Limb (tissue), 2 donors: ENCODE results near the gene PTPRJ.
"Not testable (repeated sequence)": the region's sequence is repeated elsewhere in the genome, so short reads cannot be mapped to it uniquely, and the experiment has no call there.

Experiments
- DNase-seq, 2 donors: peaks; one replicate each; pipeline ENCODE4 v3.0.0-alpha.2; 2016; ENCODE audit errors: extremely low spot score in 2 of 2

The PTPRJ gene

DNA sequence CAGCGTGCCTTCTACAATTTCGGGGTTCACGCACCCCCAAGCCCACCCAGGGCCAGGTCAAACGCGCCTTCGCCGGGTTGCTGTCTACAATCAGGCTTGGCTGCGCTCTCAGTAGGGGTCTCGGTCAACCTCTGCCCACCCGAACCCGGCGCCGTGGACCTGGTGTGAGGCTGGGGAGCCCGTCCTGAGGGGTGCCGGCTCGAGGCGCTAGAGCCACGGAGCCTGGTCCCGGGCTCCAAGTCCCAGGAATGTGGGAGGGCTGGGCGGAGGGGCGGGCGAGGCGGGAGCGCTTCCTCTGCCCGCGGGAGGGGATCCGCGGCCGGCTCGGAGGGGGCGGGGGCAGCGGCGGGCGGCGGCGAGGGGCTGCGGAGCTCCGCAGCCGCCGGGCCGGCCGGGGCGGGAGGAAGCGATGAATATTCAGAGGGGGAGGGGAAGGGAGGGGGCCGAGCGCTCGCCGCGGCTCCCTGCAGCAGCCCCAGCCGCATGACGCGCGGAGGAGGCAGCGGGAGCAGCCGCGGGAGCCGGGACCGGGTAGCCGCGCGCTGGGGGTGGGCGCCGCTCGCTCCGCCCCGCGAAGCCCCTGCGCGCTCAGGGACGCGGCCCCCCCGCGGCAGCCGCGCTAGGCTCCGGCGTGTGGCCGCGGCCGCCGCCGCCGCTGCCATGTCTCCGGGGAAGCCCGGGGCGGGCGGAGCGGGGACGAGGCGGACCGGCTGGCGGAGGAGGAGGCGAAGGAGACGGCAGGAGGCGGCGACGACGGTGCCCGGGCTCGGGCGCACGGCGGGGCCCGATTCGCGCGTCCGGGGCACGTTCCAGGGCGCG lies at the start of gene PTPRJ:
Gene PTPRJ (plus strand): TSS at position 472 of the 819 bp plus-strand sequence. CDS start 354 bp downstream, outside the sequence.
- peak; percentile 33 to 76 for DNase-seq

DNA sequence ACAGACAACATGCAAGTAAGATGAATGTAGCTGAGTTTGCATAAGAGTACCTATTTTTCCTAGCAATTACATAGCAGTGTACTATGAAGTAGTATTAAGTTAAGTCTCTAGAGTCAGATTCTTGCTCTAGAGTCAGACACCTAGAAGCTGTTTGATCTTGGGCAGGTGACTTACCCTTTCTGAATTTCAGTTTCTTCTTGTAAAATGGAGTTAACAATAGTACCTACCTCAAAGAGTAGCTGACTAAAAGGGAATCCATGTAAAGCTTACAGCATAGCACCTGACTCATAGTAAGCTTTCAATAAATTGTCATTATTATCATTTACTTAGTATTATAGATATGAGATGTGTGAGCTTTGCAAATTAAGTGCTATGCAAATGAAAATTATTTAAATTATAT lies 47.8 kb upstream of the PTPRJ start:
- DNase-seq = no peak

DNA sequence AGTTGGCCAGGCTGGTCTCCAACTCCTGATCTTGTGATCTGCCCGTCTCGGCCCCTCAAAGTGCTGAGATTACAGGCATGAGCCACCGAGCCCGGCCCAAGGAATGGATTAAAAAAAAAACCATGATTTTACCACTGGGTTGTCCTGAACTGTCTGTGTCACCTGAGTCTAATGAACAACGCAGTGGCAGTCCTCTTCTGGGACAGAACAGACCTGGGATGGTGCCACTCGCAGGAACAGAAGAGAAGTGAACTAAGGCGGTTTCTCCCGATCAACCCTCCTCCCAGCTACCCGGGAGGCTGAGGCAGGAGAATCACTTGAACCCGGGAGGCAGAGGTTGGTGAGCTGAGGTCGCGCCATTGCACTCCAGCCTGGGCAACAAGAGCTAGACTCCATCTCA lies 46.6 kb upstream of the PTPRJ start:
- not testable (repeated sequence) for DNase-seq

DNA sequence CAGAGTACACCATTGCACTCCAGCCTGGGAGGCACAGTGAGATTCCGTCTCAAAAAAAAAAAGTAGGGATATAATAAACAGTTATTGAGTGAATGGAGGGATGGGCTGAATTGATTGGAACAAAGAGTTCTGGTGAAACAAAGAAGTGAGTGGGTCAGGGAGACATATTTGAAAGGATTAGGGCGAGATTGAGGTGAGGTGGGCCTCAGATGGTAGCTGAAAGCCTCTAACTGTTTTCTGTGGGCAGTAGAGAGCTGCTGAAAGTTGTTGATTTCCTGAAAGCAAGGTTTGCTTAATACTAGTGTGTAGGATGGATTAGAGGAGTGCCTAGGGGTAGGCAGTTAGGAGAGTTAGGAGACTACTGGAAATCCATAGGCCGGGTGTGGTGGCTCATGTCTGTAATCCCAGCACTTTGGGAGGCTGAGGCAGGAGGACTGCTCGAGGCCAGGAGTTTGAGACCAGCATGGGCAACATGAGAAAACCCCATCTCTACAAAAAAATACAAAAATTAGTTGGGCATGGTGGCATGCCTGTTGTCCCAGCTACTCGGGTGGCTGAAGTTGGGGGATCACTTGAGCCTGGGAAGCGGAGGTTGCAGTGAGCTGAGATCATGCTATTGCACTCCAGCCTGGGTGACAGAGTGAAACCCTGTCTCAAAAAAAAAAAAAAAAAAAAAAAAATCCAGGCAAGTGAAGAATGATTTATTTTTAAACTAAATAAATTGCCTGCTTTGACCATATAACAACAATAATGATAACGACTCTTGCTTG lies 41.4 kb upstream of the PTPRJ start:
- DNase-seq = no peak

DNA sequence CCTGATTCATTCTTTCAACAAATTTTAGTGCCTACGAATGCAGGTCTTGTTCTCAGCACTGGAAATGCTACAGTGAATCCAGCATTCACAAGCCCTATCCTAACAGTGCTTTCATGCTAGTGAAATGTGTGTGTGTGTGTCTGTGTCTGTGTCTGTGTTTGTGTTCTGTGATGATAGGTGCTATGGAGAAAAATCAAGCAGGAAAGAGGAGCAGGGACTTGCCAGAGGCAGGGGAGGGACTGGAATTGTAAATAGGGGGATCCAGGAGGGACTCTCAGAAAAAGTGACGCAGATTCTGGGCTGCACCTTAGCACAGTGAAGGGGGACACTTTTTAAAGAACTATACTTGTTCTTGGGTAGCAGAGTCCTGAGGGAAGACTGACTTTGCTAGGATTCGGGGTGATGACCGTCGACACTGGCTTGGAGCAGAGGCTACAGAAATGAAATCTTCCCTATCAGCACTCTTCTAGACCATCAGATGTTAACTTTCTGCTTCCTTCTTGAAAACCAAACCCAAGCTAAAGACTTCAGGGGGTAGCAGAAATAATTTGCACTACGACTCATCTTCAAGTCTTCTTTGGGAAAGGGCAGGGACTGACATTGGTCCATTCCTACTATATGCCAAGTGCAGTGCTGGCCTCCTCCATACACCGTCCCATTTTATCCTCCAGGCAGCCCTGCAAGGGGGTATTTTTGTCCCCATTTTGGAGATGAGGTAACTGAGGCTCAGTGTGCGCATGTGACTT lies 39.3 kb upstream of the PTPRJ start:
- DNase-seq = no peak

DNA sequence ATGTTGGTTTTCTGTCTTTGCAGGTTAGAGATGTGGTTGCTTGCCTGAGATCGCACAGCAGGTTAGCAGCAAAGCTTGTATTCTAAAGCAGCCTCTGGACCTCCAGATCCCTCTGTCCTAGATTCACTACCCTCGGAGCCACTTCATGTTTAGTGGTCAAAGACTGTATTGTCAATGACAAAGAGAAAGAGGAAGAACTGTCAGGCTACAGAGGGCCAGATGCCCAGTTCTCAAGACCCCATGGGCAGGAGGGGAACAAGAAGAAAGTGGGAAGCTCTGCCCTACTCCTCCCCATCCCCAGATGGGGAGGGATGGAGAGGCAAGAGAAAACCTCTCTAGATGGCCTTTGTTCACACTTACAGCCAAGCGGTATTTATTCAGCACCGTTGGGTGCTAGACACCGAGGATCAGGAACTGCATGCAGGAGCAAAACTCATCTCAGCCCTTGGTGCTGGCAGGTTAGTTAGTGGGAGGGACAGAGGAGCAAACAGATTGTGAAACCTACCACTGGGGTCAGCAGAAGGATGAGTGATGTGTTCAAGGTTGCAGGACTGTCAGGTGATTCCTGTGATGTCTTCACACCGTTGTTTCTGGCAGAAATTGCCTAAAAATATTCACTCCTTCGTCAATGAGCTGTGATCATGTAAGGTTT lies 38.3 kb upstream of the PTPRJ start:
- no peak for DNase-seq

DNA sequence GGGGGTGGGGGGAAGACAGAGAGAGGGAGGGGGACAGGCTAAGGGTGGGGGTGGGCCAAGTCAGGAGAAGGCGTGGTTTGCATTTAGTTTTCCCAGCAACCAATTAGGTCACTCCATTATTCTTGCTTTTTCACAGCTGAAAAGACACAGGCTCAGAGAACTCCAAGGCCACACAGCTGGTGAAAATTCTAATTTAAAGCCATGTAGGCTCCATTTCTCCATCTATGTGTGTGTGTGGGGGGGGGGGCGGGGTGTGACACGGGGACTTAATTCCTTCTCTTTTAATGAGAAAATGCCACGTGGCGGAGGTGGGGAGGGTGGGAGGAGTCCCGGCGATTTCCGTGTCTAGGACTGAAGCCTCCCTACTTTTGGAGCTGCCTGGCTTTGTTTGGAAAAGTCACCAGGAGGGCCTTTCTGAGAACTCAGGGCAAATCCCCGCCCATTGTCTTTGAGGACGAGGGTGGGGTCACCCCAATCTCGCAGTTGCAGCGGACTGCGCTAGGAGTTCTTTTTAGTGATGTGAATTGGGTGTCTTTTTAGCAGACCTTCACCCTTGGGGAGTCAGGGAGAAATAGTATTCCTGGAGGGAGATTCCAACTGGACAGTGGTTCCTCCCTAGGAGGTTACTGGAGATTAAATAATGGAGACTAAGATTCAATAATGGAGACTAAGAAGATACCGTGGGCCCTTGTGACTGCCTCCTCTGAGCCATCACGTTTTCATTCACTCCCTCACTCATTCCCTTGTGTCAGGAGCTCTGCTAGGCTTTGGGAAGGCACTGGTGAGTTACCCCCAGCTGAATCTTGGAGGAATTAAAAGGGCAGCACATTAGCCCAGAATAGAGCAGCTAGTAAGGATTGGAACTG lies 36.4 kb upstream of the PTPRJ start:
- no peak for DNase-seq

DNA sequence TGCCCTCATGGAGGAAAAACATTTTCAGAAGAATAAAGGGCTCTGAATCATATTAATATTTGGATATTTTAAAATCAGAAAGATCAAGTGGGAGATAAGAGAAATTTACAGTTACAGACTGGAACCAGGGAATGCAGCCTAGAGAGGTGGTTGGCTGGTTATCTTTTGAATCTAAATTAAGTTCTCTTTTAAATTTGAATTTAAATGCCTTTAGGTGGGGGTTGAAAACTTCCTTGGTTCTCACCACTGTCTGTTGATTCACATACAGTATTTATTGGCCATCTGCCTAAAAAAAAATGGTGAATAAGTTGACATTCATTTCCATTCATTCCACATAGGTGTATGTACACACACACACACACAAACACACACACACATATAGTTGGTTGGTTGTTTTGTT lies 35.7 kb upstream of the PTPRJ start:
- no peak for DNase-seq

DNA sequence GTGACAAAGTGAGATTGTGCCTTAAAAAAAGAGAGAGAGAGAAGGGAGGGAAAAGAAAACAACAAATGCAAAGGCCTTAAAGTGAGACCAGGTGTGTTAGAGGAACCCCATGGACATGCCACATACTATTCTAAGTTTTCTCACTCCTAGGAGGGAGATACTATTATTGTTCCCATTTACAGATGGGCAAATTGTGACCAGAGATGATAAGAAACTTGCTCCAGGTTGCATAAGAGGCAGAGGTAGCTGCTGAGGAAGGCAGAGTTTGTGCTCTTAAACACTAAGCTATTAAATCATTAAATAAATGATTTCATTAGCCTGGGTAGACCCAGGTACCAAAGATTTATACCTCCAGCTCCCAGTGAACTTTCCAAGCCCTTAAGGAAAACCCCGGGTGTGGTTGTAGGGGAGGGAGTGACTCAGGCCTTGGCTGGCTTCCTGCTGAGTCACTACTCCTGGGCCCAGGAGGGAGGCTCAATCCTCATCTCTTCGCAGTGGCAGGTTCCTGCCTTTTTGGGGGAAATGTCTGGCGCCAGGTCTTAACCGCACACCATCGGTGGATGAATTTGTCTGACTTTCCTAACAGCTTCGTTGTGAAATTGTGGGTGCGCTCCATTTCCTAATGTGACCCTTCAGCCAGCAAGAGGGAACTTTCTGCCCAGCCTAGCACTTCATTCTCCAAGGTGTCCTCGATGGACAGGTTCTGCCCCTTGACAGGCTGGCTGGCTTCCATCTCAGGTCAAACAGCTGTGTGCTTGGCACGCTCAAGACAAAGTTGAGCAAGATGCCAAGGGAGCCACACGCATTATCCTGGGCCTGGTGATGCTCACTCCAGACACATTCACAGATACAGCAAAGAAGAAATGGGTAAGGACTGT lies 33.4 kb upstream of the PTPRJ start:
- DNase-seq = peak in 1 of 2 donors; percentile 37

DNA sequence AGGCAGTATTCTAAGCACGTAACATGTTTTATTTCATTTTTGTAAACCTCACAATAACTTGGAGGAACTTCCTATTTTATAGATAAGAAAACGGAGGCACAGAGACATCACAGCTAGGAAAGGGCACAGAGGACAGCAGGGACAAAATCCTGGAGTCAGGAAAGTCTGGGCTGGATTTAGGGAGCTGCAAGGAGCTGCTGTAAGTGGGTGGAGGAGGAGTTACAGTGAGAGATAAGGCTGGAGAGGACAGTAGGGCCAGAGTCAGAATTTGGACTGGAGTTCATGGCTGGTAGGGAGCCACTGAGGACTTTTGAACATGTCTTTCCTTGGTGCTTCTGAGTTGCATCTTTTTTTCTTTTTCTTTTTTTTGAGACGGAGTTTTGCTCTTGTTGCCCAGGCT lies 32.2 kb upstream of the PTPRJ start:
- DNase-seq = no peak

DNA sequence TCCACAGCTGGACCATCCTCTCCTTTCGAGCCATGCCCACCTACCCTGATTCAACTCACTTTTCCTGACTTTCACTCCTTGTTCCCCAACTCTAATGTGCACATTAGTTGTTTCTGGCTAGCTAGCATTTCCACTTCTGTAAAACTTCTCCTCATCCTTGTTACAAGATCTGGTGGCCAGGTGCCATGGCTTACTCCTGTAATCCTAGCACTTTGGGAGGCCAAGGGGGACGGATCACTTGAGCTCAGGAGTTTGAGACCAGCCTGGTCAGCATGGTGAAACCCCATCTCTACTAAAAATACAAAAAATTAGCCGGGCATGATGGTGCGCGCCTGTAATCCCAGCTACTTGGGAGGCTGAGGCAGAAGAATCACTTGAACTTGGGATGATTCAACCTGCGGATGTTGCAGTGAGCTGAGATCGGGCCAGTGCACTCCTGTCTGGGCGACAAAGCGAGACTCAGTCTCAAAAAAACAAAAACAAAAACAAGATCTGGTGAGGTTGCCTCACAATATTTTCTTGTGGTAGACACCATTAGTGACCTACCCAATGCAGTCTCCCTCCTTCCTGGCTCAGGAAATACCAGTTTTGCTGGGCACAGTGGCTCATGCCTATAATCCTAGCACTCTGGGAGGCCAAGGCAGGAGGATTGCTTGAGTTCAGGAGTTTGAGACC lies 31.2 kb upstream of the PTPRJ start:
- not testable (repeated sequence) for DNase-seq

DNA sequence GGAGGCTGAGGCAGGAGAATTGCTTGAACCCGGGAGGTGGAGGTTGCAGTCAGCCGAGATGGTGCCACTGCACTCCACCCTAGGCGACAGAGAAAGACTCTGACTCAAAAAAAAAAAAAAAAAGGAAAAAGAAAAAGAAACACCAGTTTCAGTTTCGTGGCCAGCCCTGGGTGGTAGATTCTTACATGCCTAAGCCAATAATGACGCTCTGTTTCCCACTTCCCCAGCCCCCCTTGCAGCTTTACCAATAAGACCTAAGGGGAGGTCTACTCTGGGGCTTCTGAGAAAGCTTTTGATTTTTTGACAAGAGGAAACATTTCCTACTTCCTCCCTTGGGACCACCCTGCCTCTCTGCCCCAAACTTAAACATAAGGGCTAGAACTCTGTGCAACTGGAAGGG lies 30.0 kb upstream of the PTPRJ start:
- no peak for DNase-seq

DNA sequence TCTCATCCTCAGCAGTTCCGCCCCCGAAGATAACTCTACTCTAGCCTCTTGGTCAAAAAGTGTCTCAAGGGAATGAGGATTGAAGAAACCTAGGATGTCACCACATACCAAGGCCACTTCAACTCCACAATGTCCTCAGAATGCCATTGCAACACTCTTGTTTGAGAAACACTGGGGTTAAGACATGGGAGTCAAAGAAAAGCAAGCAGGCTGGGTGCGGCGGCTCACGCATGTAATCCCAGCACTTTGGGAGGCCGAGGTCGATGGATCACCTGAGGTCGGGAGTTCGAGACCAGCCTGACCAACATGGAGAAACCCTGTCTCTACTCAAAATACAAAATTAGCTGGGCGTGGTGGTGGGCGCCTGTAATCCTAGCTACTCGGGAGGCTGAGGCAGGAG lies 28.9 kb upstream of the PTPRJ start:
- not testable (repeated sequence) for DNase-seq

DNA sequence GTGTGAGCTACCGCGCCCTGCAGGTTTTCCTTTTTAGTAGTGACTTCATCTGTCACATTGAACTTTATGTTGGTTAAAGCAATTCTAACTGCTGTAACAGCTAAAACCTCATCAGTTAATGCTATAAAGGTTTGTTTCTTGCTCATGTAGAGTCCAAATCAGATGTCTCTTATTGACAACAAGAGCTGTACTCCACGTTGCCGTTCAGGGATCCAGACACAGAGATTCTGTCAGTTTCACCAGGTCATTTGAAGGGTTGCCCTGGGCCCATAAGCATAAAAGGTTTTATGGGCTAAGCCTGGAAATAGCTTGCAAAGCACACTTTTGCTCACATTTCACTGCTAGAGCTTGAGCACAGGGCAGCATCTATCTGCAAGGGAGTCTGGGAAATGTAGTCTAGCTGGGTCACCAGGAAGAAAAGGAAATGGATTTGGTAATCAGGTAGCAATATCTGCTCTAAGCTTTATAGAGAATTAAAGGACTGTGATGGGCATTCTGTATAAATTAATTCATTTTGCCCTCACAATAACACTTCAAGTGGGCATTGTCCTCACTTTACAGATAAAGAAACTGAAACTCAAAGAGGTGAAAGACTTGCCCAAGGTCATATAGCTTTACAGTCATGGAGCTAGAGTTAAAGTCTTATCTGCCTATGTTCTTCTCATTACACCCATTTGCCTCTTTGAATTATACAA lies 25.2 kb upstream of the PTPRJ start:
- DNase-seq = no peak

DNA sequence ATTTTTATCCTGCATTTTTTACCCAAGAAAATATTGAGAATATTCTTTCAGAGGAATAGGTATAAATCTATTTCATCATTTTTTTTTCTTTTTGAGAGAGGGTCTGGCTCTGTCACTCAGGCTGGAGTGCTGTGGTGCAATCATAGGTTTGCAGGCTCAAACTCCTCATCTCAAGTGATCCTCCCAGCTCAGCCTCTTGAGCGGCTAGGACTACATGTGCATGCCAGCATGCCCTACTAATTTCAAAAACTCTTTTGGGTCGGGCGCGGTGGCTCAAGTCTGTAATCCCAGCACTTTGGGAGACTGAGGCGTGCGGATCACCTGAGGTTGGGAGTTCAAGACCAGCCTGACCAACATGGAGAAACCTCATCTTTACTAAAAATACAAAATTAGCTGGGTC lies 20.3 kb upstream of the PTPRJ start:
- no peak for DNase-seq

DNA sequence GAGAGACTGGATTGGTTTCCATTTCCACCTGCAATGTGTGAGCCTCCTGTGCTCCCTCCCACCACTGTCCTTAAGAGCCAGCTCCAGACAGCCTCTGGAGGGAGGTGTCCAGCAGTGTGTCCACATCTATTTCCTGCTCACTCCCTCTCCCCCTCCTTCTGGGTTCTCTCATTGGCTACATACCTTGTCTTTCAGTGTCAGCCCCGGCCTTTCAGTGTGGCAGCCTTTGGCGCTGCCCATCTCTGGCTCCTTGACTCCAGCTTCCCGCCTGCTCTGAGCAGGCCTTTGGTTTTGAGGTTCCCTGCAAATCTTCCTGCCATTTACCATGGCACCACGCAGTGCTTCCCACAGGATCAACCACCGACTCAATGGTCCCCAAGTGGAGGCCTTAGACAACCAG lies 19.0 kb upstream of the PTPRJ start:
- no peak for DNase-seq

DNA sequence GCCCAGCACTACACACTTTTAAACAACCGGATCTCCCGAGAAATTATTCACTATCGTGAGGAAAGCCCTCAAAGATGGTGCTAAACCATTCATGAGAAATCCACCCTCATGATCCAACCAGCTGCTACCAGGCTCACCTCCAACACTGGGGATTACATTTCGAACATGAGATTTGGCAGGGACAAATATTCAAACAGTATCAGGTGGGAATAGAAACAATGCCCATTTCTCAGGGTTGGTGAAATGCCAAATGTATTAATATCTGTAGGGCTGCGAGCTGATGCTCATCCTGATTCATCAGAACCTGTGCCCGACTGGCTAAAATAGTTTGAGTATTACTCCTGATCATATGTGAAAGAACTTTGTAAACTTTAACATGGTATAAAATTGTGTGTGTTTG lies 15.8 kb upstream of the PTPRJ start:
- DNase-seq = no peak
